ENCODE measurements around the gene UNC80. TPM values are rescaled to one million over a fixed set of nuclear protein-coding genes. Genes with fewer than 3 reads are reported as not detected.

Gene UNC80
- total and polyA plus RNA-seq, 2 donors (not counting 3 experiments of a cell fraction or from before 2014, with no cell fraction given), result not detected

GRCh38 chr2:209911486-209911885 lies 139.9 kb downstream of the UNC80 start:
- POLR2A ChIA-PET, result no interaction called here
- BruUV-seq (replicated peaks), result no TSS peak
- H3K27me3 ChIP-seq (ENCODE audit: control insufficient read depth in 2 of 2, insufficient read depth in 2 of 2, low read length in 2 of 2), result no peaks in the 10 kb centered on the region
- FAIRE-seq (no peak), DNase-seq (ENCODE audit: low read depth, low spot score) (no peak)
- H4K20me1 ChIP-seq (replicated peaks; ENCODE audit: control insufficient read depth, extremely low read depth, insufficient read depth, low read length), result no peaks in the 10 kb centered on the region
- dilution Hi-C loops (cut with MboI; ENCODE audit: extremely low pct_ligation_motif_present, low sequenced_read_pairs) (no loop called here), intact Hi-C loops (cut with micrococcal nuclease) (loop anchor here (5.0 kb wide), 1 partner anchor 59 kb away; no protein-coding TSS in a partner anchor)
- no peaks in the 10 kb centered on the region for H3K36me3 ChIP-seq (ENCODE audit: control insufficient read depth in 2 of 2, extremely low read depth in 1 of 2, insufficient read depth in 2 of 2, low read length in 2 of 2)
- H3K79me2 ChIP-seq (ENCODE audit: control insufficient read depth, insufficient read depth, low read length), result no peaks in the 10 kb centered on the region
- no peaks in the 10 kb centered on the region for H3K9me1 ChIP-seq (replicated peaks; ENCODE audit: control insufficient read depth, extremely low read depth, insufficient read depth, low read length)
- H3K4me3 ChIP-seq (replicated peaks in 1 of 3; ENCODE audit: insufficient read depth in 1 of 3, low read depth in 1 of 3, low read length in 3 of 3), result no peak overlapping the region
- no peak overlapping the region for H3K27ac ChIP-seq (ENCODE audit: insufficient read depth, low read depth, low read length)
- no peak overlapping the region for H3K4me2 ChIP-seq (ENCODE audit: insufficient read depth, low read length)
- H2AFZ ChIP-seq (ENCODE audit: low read depth, low read length), result no peak overlapping the region
- no peaks in the 10 kb centered on the region for H3K4me1 ChIP-seq (ENCODE audit: control insufficient read depth, extremely low read depth, insufficient read depth, low read length)
- no peak for TF ChIP-seq EZH2 (IDR thresholded peaks at IDR 0.05; ENCODE audit: borderline replicate concordance, low read depth, low read length, severe bottlenecking)
- no peak for TF ChIP-seq FOS (IDR thresholded peaks at IDR 0.05; ENCODE audit: borderline replicate concordance, insufficient read depth, low read length)
- no peak for TF ChIP-seq MYC (IDR thresholded peaks at IDR 0.05; ENCODE audit: low read depth, low read length)
- H3K9me3 ChIP-seq (replicated peaks; ENCODE audit: control insufficient read depth, insufficient read depth, low read length), result no peaks in the 10 kb centered on the region
- CTCF ChIA-PET, result no interaction called here
- H3K9ac ChIP-seq (replicated peaks; ENCODE audit: extremely low read depth, insufficient read depth, low read length), result no peak overlapping the region

- no peak for DNase-seq (ENCODE audit: low read depth, low spot score)
- dilution Hi-C loops (cut with MboI; ENCODE audit: extremely low pct_ligation_motif_present, low sequenced_read_pairs) (no loop called here), intact Hi-C loops (cut with micrococcal nuclease) (loop anchor here (5.0 kb wide), 1 partner anchor 62 kb away; no protein-coding TSS in a partner anchor)
- no peak overlapping the region for H3K4me2 ChIP-seq (ENCODE audit: insufficient read depth, low read length)
- no peaks in the 10 kb centered on the region for H3K27me3 ChIP-seq (ENCODE audit: control insufficient read depth in 2 of 2, insufficient read depth in 2 of 2, low read length in 2 of 2)
- H3K9ac ChIP-seq (replicated peaks; ENCODE audit: extremely low read depth, insufficient read depth, low read length), result no peak overlapping the region
- TF ChIP-seq FOS (IDR thresholded peaks at IDR 0.05; ENCODE audit: borderline replicate concordance, insufficient read depth, low read length) (no peak), CTCF (IDR thresholded peaks at IDR 0.05; ENCODE audit: extremely low read depth in 1 of 2, insufficient read depth in 1 of 2, low read depth in 1 of 2, low read length in 2 of 2) (no peak), EZH2 (IDR thresholded peaks at IDR 0.05; ENCODE audit: borderline replicate concordance, low read depth, low read length, severe bottlenecking) (no peak), GATA2 (IDR thresholded peaks at IDR 0.05; ENCODE audit: insufficient read depth, insufficient read length, low read depth, low read length) (no peak), POLR2A (IDR thresholded peaks at IDR 0.05; ENCODE audit: low read depth, low read length) (no peak), MYC (IDR thresholded peaks at IDR 0.05; ENCODE audit: low read depth, low read length) (no peak), MAX (IDR thresholded peaks at IDR 0.05; ENCODE audit: insufficient read depth, insufficient read length) (no peak), JUN (IDR thresholded peaks at IDR 0.05; ENCODE audit: borderline replicate concordance, insufficient read depth, insufficient read length, low read depth) (no peak), POLR2AphosphoS5 (IDR thresholded peaks at IDR 0.05; ENCODE audit: insufficient read depth, low read depth, low read length) (no peak)
- no peak overlapping the region for H3K27ac ChIP-seq (ENCODE audit: insufficient read depth, low read depth, low read length)
- H4K20me1 ChIP-seq (replicated peaks; ENCODE audit: control insufficient read depth, extremely low read depth, insufficient read depth, low read length), result no peaks in the 10 kb centered on the region
- H2AFZ ChIP-seq (ENCODE audit: low read depth, low read length), result no peak overlapping the region
- no peak for FAIRE-seq
- POLR2A ChIA-PET, result no interaction called here
- H3K9me1 ChIP-seq (replicated peaks; ENCODE audit: control insufficient read depth, extremely low read depth, insufficient read depth, low read length), result no peaks in the 10 kb centered on the region
- no TSS peak for BruUV-seq (replicated peaks)
- H3K9me3 ChIP-seq (replicated peaks; ENCODE audit: control insufficient read depth, insufficient read depth, low read length), result no peaks in the 10 kb centered on the region
- CTCF ChIA-PET, result interaction anchor here (0.7 kb wide), 1 partner anchor 20 kb away, joined by 3 read pairs; no protein-coding TSS in a partner anchor
- no peaks in the 10 kb centered on the region for H3K36me3 ChIP-seq (ENCODE audit: control insufficient read depth in 2 of 2, extremely low read depth in 1 of 2, insufficient read depth in 2 of 2, low read length in 2 of 2)
- no peak overlapping the region for H3K4me3 ChIP-seq (replicated peaks in 1 of 3; ENCODE audit: insufficient read depth in 1 of 3, low read depth in 1 of 3, low read length in 3 of 3)
- no peaks in the 10 kb centered on the region for H3K79me2 ChIP-seq (ENCODE audit: control insufficient read depth, insufficient read depth, low read length)
- H3K4me1 ChIP-seq (ENCODE audit: control insufficient read depth, extremely low read depth, insufficient read depth, low read length), result no peaks in the 10 kb centered on the region
These were observed 142.2 kb downstream of the UNC80 start for GRCh38 chr2:209913786-209914345.

Measured in endothelial cell of umbilical vein (primary cell).